ENCODE data around the gene LTV1. TPM values are rescaled to one million over a fixed set of nuclear protein-coding genes. Genes with fewer than 3 reads are reported as not detected.

LTV1 gene
- total and polyA plus RNA-seq, 2 experiments from 2014 or later: 17.9 to 33.6 TPM

- Histone ChIP-seq H3K9me3 (ENCODE audit: low read depth) (no peaks in the 10 kb centered on the region), H4K20me1 (ENCODE audit: insufficient read depth) (no peaks in the 10 kb centered on the region), H3K36me3 (ENCODE audit: low read depth) (no peaks in the 10 kb centered on the region), H3K79me2 (ENCODE audit: insufficient read depth) (no peaks in the 10 kb centered on the region), H2AFZ (no peak overlapping the region), H3K4me1 (ENCODE audit: insufficient read depth) (no peaks in the 10 kb centered on the region), H3K9ac (no peak overlapping the region), H3F3A (ENCODE audit: insufficient read depth) (no peaks in the 10 kb centered on the region), H3K27ac (no peak overlapping the region), H3K27me3 (replicated peaks; ENCODE audit: insufficient read depth) (no peaks in the 10 kb centered on the region), H3K4me2 (ENCODE audit: unreplicated experiment) (no peak overlapping the region), H3K9me2 (ENCODE audit: insufficient read depth) (no peaks in the 10 kb centered on the region), H3K4me3 (no peak overlapping the region)
- TF ChIP-seq EZH2phosphoT487 (IDR thresholded peaks at IDR 0.05; ENCODE audit: insufficient read depth, low read depth) (no peak), EZH2 (IDR thresholded peaks at IDR 0.05; ENCODE audit: insufficient read depth, poor library complexity, severe bottlenecking) (no peak)
- 80 to 93% methylated on average over 2 of the region's 2 CpGs for WGBS, 2 experiments (ENCODE audit: low coverage in 1 of 2, low lambda C conversion rate in 2 of 2, missing lambda C conversion rate in 2 of 2)
- in situ Hi-C loops (cut with MboI): no loop called here
- DNase-seq: no peak
Observed at GRCh38 chr6:143900358-143900757, 57.2 kb downstream of the LTV1 start.

GRCh38 chr6:143901885-143902750 is 59.0 kb downstream of the LTV1 start:
- H3K4me3 ChIP-seq: no peak overlapping the region
- TF ChIP-seq EZH2phosphoT487 (IDR thresholded peaks at IDR 0.05; ENCODE audit: insufficient read depth, low read depth): no peak
- no peak for TF ChIP-seq EZH2 (IDR thresholded peaks at IDR 0.05; ENCODE audit: insufficient read depth, poor library complexity, severe bottlenecking)
- H3K4me2 ChIP-seq (ENCODE audit: unreplicated experiment): no peak overlapping the region
- no peak overlapping the region for H3K27ac ChIP-seq
- DNase-seq: peak; percentile 3
- H3K9ac ChIP-seq: no peak overlapping the region
- H2AFZ ChIP-seq: peak overlapping the region; percentile 39
- H3K9me3 ChIP-seq (ENCODE audit: low read depth): no peaks in the 10 kb centered on the region
- no peaks in the 10 kb centered on the region for H3K36me3 ChIP-seq (ENCODE audit: low read depth)
- in situ Hi-C loops (cut with MboI): no loop called here
- H3K9me2 ChIP-seq (ENCODE audit: insufficient read depth): no peaks in the 10 kb centered on the region
- WGBS, 2 experiments (ENCODE audit: low coverage in 1 of 2, low lambda C conversion rate in 2 of 2, missing lambda C conversion rate in 2 of 2): 29 to 31% methylated on average over 6 of the region's 6 CpGs
- no peaks in the 10 kb centered on the region for H3K27me3 ChIP-seq (replicated peaks; ENCODE audit: insufficient read depth)
- H4K20me1 ChIP-seq (ENCODE audit: insufficient read depth): no peaks in the 10 kb centered on the region
- no peaks in the 10 kb centered on the region for H3K4me1 ChIP-seq (ENCODE audit: insufficient read depth)
- no peaks in the 10 kb centered on the region for H3F3A ChIP-seq (ENCODE audit: insufficient read depth)
- H3K79me2 ChIP-seq (ENCODE audit: insufficient read depth): no peaks in the 10 kb centered on the region

GRCh38 chr6:143902827-143903226 is 59.7 kb downstream of the LTV1 start:
- Histone ChIP-seq H3K36me3 (ENCODE audit: low read depth) (no peaks in the 10 kb centered on the region), H3K4me1 (ENCODE audit: insufficient read depth) (no peaks in the 10 kb centered on the region), H3K4me3 (no peak overlapping the region), H3K9ac (no peak overlapping the region), H4K20me1 (ENCODE audit: insufficient read depth) (no peaks in the 10 kb centered on the region), H3K79me2 (ENCODE audit: insufficient read depth) (no peaks in the 10 kb centered on the region), H2AFZ (no peak overlapping the region), H3K9me2 (ENCODE audit: insufficient read depth) (no peaks in the 10 kb centered on the region), H3F3A (ENCODE audit: insufficient read depth) (no peaks in the 10 kb centered on the region), H3K9me3 (ENCODE audit: low read depth) (no peaks in the 10 kb centered on the region), H3K27ac (no peak overlapping the region), H3K27me3 (replicated peaks; ENCODE audit: insufficient read depth) (no peaks in the 10 kb centered on the region), H3K4me2 (ENCODE audit: unreplicated experiment) (no peak overlapping the region)
- 88 to 98% methylated on average over 2 of the region's 2 CpGs for WGBS, 2 experiments (ENCODE audit: low coverage in 1 of 2, low lambda C conversion rate in 2 of 2, missing lambda C conversion rate in 2 of 2)
- TF ChIP-seq EZH2phosphoT487 (IDR thresholded peaks at IDR 0.05; ENCODE audit: insufficient read depth, low read depth) (no peak), EZH2 (IDR thresholded peaks at IDR 0.05; ENCODE audit: insufficient read depth, poor library complexity, severe bottlenecking) (no peak)
- in situ Hi-C loops (cut with MboI): no loop called here
- DNase-seq: no peak

- no peaks in the 10 kb centered on the region for H4K20me1 ChIP-seq (ENCODE audit: insufficient read depth)
- H3K27ac ChIP-seq: no peak overlapping the region
- no peak overlapping the region for H3K4me2 ChIP-seq (ENCODE audit: unreplicated experiment)
- H3K4me3 ChIP-seq: no peak overlapping the region
- in situ Hi-C loops (cut with MboI): no loop called here
- DNase-seq: no peak
- no peaks in the 10 kb centered on the region for H3K9me2 ChIP-seq (ENCODE audit: insufficient read depth)
- H3K4me1 ChIP-seq (ENCODE audit: insufficient read depth): no peaks in the 10 kb centered on the region
- H3K27me3 ChIP-seq (replicated peaks; ENCODE audit: insufficient read depth): no peaks in the 10 kb centered on the region
- H3K79me2 ChIP-seq (ENCODE audit: insufficient read depth): no peaks in the 10 kb centered on the region
- no peaks in the 10 kb centered on the region for H3K9me3 ChIP-seq (ENCODE audit: low read depth)
- WGBS, 2 experiments (ENCODE audit: low coverage in 1 of 2, low lambda C conversion rate in 2 of 2, missing lambda C conversion rate in 2 of 2): 61 to 83% methylated on average over 1 of the region's 1 CpG
- no peaks in the 10 kb centered on the region for H3F3A ChIP-seq (ENCODE audit: insufficient read depth)
- no peaks in the 10 kb centered on the region for H3K36me3 ChIP-seq (ENCODE audit: low read depth)
- TF ChIP-seq EZH2phosphoT487 (IDR thresholded peaks at IDR 0.05; ENCODE audit: insufficient read depth, low read depth) (no peak), EZH2 (IDR thresholded peaks at IDR 0.05; ENCODE audit: insufficient read depth, poor library complexity, severe bottlenecking) (no peak)
- no peak overlapping the region for H2AFZ ChIP-seq
- H3K9ac ChIP-seq: no peak overlapping the region
Observed at GRCh38 chr6:143911028-143911427, 67.9 kb downstream of the LTV1 start.
